HG03045 (cell line): ENCODE results near the gene TRPV3.
"Not testable (repeated sequence)": the region's sequence is repeated elsewhere in the genome, so short reads cannot be mapped to it uniquely, and the experiment has no call there.

ENCODE experiments used
- ATAC-seq: cut with Tn5 transposase; IDR thresholded peaks from one replicate; pipeline ENCODE4 v1.9.1; 2021; ENCODE audit warnings: mild to moderate bottlenecking, moderate library complexity; ENCODE audit not compliant: unreplicated experiment

The TRPV3 gene

DNA sequence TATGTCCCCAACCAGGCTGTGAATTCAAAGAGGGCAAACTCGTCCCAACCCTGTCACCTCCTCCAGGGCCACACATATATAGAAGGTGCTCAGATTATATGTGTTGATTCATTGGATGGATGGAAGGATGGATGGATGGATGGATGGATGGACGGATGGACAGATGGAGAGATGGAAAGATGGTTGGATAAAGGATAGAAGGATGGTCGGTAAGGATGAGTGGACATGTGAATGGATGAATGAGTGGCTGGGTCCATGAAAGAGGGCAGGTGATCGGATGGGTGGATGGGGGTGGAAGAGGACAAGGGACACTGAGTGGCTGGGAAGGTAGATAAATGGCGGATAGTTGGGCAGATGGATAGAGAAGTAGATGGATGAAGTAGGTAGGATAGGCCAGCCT, 30.1 kb downstream of the TRPV3 start:
- ATAC-seq, result no peak

DNA sequence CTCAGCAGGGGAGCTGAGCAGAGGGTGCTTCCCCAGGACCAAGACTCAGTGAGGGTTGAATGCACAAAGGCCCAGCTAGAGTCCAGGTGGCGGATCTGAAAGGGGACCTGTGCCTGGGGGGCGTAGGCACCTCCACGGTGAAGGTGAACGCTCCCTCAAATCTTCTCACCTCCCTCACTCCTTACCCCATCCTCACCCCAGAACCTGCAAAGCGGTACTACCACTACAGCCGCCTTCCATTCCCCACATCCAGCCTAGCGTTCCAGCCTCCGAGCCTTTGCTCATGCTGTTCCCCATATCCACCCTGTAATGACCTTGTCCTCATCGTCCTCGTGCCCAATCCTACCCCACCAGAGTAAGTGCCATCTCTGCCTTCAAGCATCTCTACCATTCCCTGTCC, 30.6 kb downstream of the TRPV3 start:
- ATAC-seq, result no peak

DNA sequence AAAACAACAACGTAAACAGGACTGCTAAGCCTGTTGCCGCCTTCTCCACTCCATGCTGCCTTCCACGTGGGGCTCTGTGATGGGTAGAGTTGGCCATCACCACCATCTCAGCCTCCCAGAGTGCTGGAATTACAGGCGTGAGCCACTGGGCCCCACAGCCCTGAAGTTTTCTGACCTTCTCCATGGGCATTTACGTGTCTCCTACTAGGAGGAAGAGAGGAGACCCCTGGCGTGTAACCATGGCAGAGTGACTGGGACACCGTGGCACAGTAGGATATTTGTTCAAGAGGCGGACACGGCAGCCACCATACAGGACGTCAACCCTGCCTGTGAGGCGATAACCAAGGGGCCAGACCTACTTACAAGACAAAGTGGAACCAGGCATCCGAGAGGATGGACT, 31.1 kb downstream of the TRPV3 start:
- ATAC-seq, result no peak

DNA sequence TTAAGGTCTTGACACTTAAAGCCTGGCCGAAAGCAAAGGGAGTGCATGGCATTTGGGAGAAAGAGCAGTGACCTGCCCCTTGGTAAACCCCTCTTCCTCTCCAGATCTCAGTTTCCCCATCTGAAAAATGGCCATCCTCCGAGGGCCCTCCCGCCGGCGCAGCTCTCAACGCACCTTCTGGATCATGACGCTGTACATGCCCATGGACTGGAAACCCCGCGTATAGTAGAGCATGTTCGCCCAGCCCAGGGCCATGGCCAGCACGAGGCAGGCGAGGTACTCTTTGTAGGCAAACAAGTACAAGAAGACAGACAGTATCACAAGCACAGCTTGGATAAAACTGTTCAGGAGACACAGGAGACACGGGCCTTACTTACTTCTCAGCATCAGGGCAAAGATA, 33.6 kb downstream of the TRPV3 start:
- ATAC-seq, result no peak

DNA sequence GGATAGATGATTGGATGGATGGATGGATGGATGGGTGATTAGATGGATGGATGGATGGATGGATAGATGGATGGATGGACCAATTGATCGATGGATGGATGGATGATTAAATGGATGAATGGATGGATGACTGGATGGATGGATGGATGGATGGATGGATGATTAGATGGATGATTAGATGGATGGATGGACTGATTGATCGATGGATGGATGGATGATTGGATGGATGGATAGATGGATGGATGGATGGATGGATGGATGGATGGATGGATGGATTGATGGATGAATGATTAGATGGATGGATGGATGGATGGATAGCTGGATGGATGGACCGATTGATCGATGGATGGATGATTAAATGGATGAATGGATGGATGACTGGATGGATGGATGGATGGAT, 38.1 kb downstream of the TRPV3 start:
- ATAC-seq, result not testable (repeated sequence)

DNA sequence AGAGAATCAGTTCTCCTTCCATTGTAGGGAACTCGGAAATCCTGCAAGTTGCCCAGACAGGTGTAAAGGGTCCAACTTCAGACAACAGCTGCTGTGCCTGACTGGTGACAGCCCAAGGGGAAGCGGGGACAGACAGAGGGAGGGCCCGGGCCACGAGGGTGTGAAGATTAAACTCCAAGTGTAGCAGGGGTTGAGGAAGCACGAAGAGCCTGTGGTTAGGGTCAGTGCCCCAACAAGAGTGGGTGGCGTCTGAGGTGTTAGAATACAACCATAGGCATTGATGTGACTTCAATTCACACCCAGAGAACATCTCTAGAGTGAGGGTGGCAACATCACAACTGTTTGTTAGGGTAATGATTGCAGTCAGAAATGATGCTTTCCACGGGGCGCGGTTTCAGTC, 42.7 kb downstream of the TRPV3 start:
- no peak for ATAC-seq

DNA sequence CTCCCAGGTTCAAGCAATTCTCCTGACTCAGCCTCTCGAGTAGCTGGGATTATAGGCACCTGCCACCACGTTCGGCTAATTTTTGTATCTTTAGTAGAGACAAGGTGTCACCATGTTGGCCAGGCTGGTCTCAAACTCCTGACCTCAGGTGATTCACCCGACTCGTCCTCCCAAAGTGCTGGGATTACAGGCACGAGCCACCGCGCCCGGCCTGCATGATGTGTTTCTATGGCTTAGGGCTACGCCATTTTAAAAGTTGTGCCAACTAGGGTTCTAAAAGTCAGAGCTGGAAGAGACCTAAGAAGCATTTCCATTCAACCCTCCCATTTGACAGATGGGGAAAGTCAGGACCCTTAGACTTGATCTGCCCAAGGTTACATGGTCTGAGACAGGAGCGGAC, 43.4 kb downstream of the TRPV3 start:
- not testable (repeated sequence) for ATAC-seq

DNA sequence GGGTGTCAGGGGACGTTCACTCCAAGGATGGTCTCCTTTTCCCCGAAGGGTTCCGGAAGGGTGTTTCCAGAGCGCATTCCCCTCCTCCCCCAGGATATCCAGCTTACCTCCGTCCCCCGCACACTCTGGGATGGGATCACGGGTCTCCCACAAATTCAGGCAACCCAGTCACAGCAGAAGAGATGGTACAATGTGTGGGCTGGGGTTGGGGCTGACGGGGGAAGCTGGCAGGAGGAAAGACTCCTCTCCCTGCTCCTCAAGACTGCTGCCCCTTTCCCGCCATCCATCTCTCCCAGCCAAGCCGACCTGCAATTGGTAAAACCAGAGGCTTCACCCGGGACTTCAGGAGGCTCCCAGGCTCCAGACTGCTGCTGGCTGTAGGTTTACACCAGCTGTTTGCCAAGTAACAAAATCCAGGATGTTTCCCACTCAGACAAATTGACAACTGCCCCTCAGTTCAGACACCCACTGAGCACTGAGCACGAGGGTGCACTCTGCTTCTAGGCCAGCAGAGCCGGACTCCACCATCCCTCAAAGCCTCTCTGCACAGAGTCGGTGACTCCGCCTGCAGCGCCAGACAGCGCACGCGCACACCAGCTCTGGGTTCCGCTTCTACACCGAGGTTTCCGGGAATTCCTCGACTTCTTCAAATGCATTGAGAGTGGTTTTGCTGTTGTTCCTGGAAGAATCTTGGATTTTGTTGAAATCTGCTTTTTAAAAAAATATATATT, 44.1 kb downstream of the TRPV3 start:
- no peak for ATAC-seq

DNA sequence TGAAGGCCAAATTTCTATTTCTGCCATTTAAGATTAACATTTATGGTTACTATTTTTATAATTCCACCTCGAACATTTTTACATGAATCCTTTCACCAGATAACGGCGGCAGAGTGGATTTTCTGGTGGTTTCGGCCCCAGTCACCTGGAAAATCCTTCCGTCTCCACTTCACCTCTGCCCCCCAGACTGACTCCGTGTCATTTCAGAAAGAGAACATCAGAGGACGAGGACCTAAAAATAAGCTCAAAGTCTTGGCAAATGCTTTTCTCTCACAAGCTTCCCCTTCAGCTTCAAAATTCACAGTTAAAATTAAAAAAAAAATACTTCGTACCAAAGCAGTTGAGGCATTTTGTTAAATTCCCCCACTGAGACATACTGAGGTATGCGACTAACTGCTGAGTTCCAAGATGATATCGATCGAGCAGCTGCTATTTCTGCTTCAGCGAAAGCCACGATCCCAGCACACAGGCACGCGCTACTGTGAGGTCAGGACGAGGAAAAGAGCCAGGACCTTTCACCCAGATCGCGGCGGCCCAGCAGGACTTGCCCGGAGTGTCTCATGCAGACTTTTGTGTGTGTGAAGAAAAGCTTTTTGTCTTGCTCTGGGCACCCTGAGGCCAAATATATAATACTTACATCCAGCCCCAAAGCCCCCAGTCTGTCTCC, 45.0 kb downstream of the TRPV3 start:
- ATAC-seq, result no peak

DNA sequence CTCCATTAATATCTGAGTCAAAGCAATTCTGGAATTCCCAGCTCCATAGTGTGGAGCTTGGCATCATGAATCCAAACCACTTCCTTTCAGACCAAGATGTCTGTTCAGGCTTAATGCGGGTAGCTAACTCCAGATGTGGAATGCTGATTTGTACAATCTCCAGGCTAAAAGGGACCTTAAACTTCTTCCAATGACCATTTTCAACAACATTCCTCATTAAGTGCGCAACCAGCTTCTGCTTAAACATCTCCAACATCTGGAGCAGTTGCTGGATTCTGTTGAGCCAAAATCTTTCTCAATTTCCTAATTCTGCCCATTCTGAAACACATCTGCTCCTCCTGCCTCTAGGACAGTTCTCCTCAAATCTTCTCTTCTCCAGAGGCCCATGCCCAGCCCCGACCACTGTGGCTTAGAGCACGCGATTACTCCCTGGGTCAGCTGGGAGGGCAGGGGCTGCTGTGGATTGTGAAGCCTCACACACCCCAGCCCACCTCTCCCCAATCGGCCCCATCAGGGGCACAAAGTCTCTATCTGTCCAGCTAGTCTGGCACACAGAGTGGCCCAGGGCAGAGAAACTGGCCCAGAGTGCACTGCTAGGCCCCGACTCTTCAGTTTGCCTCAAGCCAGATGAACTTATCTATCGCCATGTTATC, 45.6 kb downstream of the TRPV3 start:
- ATAC-seq, result no peak

DNA sequence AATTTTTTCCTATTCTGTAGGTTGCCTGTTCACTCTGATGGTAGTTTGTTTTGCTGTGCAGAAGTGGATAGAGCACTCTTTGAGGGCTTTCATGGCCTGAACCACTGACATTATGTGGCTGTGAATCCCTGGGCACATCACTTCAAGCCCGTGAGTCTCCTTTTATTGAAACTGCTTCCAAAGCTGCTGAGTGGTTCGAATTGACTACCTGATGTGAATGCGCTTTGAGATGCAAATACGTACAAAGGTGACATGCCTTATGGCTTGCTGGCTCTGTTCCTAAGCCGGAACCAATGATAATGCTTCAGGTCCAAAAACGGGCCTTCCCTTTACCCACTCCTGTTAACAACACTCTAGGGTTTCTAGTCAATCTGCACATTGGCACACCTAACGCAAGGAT, 47.5 kb downstream of the TRPV3 start:
- ATAC-seq, result no peak

DNA sequence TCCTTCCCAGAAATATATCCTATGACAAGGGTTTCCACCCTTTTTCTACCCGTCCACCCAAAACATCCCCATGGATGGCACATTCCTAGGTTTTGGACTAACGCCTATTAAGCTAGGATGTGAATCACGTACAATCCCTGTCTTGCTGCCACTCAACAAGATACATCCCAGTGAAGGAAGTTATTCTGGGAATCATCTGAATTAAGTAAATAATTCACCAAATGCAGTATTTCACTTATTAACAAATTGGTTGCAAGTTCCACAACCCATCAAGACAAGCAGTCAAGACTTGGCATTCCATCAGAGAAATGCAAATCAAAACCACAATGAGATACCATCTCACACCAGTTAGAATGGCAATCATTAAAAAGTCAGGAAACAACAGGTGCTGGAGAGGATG, 49.7 kb downstream of the TRPV3 start:
- ATAC-seq, result no peak

DNA sequence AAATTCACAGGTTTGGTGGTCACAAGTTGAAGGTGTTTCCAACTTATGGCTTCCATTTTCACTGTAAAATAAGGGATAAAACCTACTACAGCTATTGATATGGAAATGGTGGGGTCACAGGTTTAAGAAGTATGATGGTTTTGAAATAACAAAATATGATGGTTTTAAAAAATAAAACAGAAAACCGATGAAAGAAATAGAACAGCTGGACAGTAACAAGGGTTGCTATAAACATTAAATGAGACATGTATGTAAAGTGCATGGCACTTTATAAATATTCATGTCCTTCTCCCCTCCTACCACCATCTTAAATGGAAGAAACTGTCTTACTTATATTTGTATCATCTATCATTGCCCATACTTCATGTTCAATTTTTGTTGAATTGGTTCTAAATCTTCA, 50.5 kb downstream of the TRPV3 start:
- ATAC-seq, result no peak

DNA sequence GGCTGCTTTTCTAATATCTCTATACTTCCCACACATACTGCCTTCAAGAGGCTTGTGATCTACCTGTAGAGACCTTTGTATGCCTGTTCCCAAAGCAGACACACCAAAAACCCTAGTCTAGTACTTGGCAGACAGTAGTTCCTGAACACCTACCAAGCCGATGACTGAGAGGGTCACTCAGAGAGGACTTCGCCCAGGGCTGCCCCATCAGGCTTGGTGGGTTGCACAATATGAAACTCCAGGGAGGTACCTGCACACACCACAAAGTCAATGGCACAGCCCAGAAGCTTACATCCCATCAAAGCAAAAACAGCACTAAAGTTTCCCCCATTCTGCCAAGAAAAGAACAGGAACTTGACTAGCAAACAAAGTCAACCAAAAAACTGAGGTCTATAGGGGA, 51.6 kb downstream of the TRPV3 start:
- no peak for ATAC-seq

DNA sequence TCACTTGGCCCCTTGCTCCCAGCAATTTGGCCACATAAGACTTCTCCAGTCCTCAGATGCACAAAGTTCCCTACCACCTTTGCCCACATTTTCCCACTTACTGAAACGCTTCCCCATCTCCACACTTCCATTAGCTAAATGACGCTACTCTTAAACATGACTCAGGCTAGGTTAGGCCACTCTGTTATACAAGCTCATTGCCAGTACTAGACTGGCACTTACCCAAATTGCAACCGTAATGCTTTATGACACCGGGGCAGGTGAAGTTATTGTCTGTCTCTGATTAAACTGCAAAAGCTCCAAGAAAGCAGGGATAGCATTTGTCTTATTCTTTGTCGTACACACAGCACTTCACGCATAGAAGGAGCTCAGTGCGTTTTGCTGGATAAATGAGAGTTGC, 52.6 kb downstream of the TRPV3 start:
- no peak for ATAC-seq

DNA sequence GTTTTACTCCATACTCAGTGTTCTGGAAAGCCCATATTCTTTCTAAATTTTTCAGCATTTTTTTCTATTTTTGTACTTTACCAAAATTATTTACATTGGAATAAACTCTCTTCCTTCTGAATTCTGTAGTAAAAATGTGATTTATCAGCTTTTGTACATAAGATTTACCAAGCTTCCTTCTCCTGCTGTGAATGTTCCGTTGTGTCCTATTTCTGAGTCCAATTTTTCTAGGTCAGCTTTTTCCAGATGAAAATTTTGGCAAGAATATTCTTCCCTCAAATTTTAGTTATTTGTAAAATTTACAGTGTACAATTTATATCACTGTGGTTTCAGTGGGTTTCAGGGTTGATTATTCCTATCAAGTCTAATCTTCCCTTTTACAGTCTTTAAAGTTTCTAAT, 54.3 kb downstream of the TRPV3 start:
- no peak for ATAC-seq

DNA sequence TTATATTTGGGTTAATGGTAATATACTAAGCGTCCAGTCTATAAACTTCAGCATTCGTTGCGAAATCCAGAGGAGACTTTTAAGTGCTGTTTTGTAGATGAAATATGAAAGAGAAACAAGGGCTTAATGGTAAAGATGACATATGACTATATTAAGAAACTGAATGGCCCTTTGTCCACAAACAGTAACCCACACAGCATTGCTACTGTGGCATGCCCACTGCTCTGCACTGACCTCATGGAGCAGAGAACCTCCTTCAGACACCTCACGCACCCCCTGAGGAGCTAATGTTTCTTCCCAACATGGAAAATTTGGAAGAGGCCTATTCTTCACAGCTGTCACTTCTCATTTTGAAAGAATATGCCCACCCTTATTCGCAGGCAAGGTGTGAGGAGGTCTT, 55.1 kb downstream of the TRPV3 start:
- ATAC-seq, result no peak

DNA sequence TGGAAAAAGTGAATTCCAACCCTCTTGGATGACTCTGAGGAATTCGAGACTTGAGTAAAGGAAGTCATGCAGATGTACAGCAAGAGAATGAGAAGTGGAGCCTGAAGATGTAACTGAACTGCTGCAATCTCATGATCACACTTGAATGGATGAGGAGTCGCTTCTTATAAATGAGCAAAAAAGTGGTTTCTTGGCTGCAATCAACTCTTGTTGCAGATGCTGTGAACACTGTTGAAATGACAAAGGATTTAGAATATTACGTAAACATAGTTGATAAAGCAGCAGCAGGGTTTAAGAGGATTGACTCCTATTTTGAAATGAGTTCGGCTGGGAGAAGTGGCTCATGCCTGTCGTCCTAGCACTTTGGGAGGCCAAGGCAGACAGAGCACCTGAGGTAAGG, 56.3 kb downstream of the TRPV3 start:
- ATAC-seq, result no peak

DNA sequence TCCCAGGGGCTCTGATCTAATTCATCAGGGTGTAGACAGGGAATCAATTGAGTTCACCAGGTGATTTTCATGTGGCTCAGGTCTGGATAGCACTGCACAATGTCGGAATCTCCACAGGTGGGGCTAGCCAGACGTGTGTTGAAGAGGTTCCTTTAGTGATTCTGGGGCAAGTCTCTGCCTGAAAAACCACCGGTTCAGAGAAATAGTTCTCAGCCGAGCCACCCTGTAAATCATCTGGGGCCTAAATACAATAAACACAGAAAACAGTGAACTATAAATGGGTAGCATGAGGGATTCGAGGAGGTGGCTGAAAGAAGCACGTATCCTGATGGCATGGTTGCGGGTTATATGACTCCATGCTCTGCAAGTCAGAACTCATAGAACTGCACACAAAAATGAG, 60.5 kb downstream of the TRPV3 start:
- no peak for ATAC-seq

DNA sequence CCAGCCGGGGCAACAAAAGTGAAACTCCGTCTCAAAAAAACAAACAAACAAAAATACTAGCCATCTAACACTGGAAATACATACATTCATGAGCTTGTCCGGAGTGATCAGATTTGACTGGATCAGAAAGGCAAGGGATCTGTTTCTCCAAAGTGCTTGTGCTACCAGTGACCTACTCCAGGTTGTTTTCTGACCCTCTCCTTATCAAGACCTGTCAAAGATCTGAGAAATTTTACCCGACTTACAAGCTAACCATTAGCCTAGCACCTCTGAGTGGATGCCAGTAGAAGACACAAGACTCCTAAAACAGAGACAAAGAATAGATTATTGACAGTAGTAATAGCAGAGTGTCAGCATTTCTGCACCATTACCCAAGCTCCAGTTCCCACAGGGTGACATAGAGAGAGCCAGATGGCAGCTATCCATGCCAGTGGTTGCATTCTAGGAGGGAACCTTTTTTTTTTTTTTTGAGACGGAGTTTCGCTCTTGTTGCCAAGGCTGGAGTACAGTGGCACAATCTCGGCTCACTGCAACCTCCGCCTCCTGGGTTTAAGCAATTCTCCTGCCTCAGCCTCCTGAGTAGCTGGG, 72.0 kb downstream of the TRPV3 start:
- ATAC-seq, result no peak

DNA sequence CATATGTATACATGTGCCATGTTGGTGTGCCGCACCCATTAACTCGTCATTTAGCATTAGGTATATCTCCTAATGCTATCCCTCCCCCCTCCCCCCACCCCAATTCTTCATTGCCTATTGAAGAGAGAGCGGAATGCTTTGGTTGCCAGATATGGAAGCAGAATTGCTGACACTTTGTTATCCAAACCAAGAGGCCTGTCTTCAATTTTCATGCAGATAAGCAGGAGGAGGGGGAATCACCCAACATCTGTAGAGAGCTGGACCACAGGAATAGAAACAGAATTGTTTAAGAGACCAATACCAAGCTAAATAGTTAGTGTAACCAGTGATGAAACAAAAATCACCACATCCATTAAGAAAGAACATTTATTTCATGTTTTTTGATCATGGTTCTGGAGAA, 74.8 kb downstream of the TRPV3 start:
- no peak for ATAC-seq

DNA sequence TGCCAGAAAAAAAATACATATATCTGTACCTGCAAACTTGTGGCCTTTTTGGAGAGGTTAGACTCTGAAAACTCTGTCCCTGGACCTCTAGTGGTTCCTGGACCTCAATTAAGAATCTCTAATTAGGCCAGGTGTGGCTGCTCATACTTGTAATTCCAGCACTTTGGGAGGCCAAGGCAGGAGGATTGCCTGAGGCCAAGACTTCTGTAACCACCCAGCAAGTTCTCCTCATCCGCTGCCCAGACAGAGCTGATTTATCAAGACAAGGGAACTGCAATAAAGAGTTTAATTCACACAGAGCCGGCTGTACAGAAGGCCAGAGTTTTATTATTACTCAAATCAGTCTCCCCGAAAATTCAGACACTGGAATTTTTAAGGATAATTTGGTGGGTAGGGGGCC, 77.6 kb downstream of the TRPV3 start:
- no peak for ATAC-seq
